ENCODE measurements around the gene LIPE. TPM values are rescaled to one million over a fixed set of nuclear protein-coding genes. Genes with fewer than 3 reads are reported as not detected.

LIPE gene
- total RNA-seq, 1 donor from 2014 or later = 29.1 TPM

DNA sequence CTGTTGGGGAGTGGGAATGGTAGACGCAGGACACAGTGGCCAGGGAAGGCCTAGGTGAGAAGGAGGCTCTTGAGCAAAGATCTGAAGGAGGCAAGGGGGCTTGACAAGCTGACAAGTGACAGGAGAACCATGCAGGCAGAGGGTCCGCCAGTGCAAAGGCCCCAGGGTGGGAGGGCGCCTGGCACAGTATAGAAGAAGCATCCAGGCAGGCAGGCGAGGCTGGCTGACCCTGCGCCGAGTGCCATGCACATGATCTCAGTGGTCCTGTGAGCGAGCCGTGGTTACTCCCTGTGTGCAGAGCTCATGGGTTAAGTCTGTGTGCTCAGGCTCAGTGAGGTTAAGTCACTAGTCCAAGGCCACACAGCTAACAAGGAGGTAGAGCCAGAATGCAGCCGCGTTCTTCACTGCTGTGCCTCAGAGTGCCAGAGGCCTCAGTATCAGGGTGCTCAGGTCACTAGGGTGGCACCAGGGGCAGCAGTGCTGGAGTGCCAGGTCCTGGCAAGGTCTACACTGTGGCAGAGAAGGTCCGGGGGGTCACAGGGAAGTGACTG, 52.3 kb downstream of the LIPE start:
- DNase-seq (ENCODE audit: low read depth, low spot score) = no peak
- H3K36me3 Mint-ChIP-seq (ENCODE audit: low read depth) = peaks cover 7% of the 10 kb centered on the region
- TF ChIP-seq CTCF (conservative IDR thresholded peaks at IDR 0.05) = no peak
- H3K27me3 Mint-ChIP-seq (ENCODE audit: low read depth) = peaks cover 2% of the 10 kb centered on the region
- H3K4me1 Mint-ChIP-seq = peaks cover 8% of the 10 kb centered on the region
- no peak overlapping the region for H3K4me3 Mint-ChIP-seq
- H3K9me3 Mint-ChIP-seq = no peaks in the 10 kb centered on the region
- H3K27ac Mint-ChIP-seq (ENCODE audit: unreplicated experiment) = no peak overlapping the region

DNA sequence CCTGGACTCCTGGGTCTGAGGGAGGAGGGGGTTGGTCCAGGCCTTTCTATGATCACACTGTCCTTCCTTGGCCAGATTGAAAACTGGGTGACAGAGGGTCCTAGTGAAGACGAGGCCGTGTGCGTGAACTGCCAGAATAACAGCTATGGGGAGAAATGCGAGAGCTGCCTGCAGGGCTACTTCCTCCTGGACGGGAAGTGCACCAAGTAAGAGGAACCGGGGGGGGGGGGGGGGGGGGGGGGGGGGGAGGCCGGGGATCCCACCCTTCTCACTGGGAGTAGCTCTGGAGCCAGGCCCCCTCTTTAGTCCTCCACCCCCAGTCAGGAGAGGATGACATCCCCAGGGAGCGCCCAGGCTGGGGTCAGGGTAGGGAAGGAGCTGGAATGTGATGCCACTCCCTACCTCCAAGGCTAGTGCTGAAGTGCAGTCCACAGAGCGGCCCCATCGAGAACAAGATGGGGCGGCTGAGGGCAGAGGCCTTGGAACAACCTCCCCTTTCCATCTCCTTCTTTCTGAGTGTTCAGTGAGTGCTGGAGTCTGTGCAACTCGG, 56.5 kb downstream of the LIPE start:
- H3K27ac Mint-ChIP-seq (ENCODE audit: unreplicated experiment) = no peak overlapping the region
- DNase-seq (ENCODE audit: low read depth, low spot score) = no peak
- H3K4me3 Mint-ChIP-seq = no peak overlapping the region
- H3K36me3 Mint-ChIP-seq (ENCODE audit: low read depth) = peaks cover 11% of the 10 kb centered on the region
- H3K27me3 Mint-ChIP-seq (ENCODE audit: low read depth) = no peaks in the 10 kb centered on the region
- H3K9me3 Mint-ChIP-seq = no peaks in the 10 kb centered on the region
- TF ChIP-seq CTCF (conservative IDR thresholded peaks at IDR 0.05) = no peak
- H3K4me1 Mint-ChIP-seq = peaks cover 13% of the 10 kb centered on the region

- no peak for DNase-seq (ENCODE audit: low read depth, low spot score)
- no peak overlapping the region for H3K27ac Mint-ChIP-seq (ENCODE audit: unreplicated experiment)
- peaks cover 13% of the 10 kb centered on the region for H3K36me3 Mint-ChIP-seq (ENCODE audit: low read depth)
- no peaks in the 10 kb centered on the region for H3K27me3 Mint-ChIP-seq (ENCODE audit: low read depth)
- H3K4me3 Mint-ChIP-seq = no peak overlapping the region
- no peak for TF ChIP-seq CTCF (conservative IDR thresholded peaks at IDR 0.05)
- peaks cover 13% of the 10 kb centered on the region for H3K4me1 Mint-ChIP-seq
- no peaks in the 10 kb centered on the region for H3K9me3 Mint-ChIP-seq
Observed at GRCh38 chr19:42370068-42370520, 57.1 kb downstream of the LIPE start.

DNA sequence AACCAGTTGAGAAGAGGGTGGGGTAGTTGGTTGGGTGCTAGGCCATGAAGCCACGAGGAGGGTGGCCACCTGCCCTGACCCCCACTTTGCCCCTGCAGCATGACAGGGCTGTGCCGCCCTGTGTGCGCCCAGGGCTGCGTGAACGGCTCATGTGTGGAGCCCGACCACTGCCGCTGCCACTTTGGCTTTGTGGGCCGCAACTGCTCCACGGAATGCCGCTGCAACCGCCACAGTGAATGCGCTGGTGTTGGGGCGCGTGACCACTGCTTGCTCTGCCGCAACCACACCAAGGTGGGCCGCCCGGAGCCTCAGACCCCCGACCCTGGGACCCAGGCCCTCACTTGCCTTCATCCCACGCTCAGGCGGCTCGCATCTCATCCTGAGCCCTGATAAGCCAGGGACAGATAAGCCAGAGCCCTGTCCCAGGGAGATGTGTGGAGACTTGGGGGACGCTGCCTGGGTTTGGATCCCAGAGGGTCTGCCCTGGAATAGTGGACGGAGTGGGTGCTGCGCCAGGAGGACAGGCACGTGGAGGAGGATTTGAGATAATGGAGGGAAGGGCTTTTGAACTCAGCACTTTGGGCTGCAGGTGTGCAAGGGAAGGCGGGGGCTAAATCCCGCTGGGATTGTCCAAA, 57.6 kb downstream of the LIPE start:
- Mint-ChIP-seq H3K27ac (ENCODE audit: unreplicated experiment) (peak overlapping the region; percentile 71), H3K4me3 (no peak overlapping the region), H3K4me1 (peaks cover 13% of the 10 kb centered on the region), H3K27me3 (ENCODE audit: low read depth) (no peaks in the 10 kb centered on the region), H3K36me3 (ENCODE audit: low read depth) (peaks cover 13% of the 10 kb centered on the region), H3K9me3 (no peaks in the 10 kb centered on the region)
- no peak for DNase-seq (ENCODE audit: low read depth, low spot score)
- no peak for TF ChIP-seq CTCF (conservative IDR thresholded peaks at IDR 0.05)

DNA sequence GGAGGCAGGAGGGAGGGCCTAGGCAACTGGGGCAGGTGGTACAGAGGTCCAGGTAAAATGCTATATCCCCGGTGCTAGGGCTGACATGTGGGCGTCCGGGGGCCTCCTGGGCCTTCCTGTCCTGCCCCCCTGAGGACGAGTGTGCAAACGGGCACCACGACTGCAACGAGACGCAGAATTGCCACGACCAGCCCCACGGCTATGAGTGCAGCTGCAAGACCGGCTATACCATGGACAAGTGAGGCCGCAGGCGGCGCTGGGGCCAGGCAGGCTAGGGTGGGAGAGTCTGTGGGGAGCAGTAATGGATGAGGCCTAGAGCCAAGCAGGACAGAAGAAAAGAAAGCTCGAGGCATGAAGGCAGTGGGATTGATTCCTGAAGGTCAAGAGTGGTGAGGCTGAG, 58.4 kb downstream of the LIPE start:
- Mint-ChIP-seq H3K4me3 (no peak overlapping the region), H3K9me3 (no peaks in the 10 kb centered on the region), H3K4me1 (peaks cover 13% of the 10 kb centered on the region), H3K36me3 (ENCODE audit: low read depth) (peaks cover 18% of the 10 kb centered on the region), H3K27ac (ENCODE audit: unreplicated experiment) (no peak overlapping the region), H3K27me3 (ENCODE audit: low read depth) (no peaks in the 10 kb centered on the region)
- no peak for TF ChIP-seq CTCF (conservative IDR thresholded peaks at IDR 0.05)
- DNase-seq (ENCODE audit: low read depth, low spot score) = no peak
